Right lobe of liver (tissue), 4 donors: ENCODE data around the gene SRC.

ENCODE experiments used
- POLR2A ChIP-seq: fragments of 450-650 bp; IDR thresholded peaks from one replicate; pipeline ENCODE4 v1.6.1; 2017; ENCODE audit warnings: antibody characterized with exemption, mild to moderate bottlenecking
- TF ChIP-seq, protein P1 (sequence below), 4 donors: fragments of 200-600 bp in 3 of 4; fragments of 450-650 bp in 1 of 4; IDR thresholded peaks; one replicate each; pipeline versions ENCODE4 v1.5.1 to v1.8.0; 2016 to 2022; ENCODE audit warnings: antibody characterized with exemption in 4 of 4, mild to moderate bottlenecking in 2 of 4
- donor health status: DM: no; HTN: no; CAD: no.
- donor health status: DM: no; HTN: no; CAD: no.
- donor health status: DM: no; HTN: yes; CAD: no.

DNA sequence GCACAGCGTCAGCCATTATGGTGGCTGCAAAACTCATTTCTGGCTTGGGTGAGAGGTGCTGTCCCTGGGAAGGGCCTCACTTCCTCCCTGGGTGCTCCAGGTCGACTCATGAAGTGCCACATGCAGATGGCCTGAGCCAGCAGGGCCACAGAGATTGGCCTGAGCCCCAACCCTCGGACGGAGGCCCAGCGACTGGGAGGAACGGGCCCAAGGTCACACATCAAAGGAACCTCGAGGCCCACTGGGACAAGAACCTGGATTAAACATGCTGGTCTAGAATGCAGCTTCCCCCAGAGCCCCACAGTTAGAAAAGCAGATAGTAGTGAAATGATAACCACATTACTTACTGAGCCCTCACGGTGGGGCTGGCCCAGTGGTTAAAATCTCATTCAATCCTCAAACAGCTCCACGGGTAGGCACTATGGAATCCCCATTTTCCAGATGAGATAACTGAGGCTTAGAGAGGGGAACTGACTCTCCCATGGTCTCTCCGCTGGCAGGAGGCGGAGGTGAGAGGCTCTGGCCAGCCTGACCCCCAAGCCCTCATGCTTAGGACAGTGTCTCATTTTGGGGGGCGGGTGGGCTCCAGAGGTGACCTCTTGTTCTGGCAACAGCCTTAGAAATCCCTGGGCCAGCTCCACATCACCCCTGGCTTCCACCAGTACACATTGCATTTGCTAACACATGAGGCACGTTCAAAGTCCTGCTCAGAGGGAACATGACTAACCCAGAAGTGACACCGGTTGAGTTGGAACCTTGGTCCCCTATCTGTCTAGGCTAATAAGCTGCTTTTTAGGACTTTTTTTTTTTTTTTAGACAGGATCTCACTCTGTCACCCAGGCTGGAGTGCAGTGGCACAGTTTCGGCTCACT is 53.0 kb downstream of the SRC start:
- TF ChIP-seq, protein P1, sequence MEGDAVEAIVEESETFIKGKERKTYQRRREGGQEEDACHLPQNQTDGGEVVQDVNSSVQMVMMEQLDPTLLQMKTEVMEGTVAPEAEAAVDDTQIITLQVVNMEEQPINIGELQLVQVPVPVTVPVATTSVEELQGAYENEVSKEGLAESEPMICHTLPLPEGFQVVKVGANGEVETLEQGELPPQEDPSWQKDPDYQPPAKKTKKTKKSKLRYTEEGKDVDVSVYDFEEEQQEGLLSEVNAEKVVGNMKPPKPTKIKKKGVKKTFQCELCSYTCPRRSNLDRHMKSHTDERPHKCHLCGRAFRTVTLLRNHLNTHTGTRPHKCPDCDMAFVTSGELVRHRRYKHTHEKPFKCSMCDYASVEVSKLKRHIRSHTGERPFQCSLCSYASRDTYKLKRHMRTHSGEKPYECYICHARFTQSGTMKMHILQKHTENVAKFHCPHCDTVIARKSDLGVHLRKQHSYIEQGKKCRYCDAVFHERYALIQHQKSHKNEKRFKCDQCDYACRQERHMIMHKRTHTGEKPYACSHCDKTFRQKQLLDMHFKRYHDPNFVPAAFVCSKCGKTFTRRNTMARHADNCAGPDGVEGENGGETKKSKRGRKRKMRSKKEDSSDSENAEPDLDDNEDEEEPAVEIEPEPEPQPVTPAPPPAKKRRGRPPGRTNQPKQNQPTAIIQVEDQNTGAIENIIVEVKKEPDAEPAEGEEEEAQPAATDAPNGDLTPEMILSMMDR (IDR thresholded peaks at IDR 0.05) = peak; percentile 37 to 55 (median 44)
- no peak for TF ChIP-seq POLR2A
